ENCODE data around the gene DMKN. TPM values are rescaled to one million over a fixed set of nuclear protein-coding genes. Genes with fewer than 3 reads are reported as not detected.

Gene DMKN
- total and polyA plus RNA-seq, 4 donors: 1.4 to 9.4 (median 2.4) TPM

GRCh38 chr19:35556025-35556590 lies 42.7 kb upstream of the DMKN start:
- WGBS: 87% methylated on average over 9 of the region's 9 CpGs
- Histone ChIP-seq H3K4me3 (ENCODE audit: low read depth in 1 of 3, low read length in 3 of 3) (no peak overlapping the region), H3K4me1 (ENCODE audit: control insufficient read depth in 4 of 4, insufficient read depth in 4 of 4, low read length in 3 of 4) (peaks cover 0 to 7% (median 4%) of the 10 kb centered on the region in 4 donors), H3K9me3 (ENCODE audit: control insufficient read depth in 4 of 4, low read length in 3 of 4) (no peaks in the 10 kb centered on the region), H3K27ac (ENCODE audit: low read depth in 1 of 2, low read length in 2 of 2) (no peak overlapping the region), H3K36me3 (ENCODE audit: control insufficient read depth in 4 of 4, insufficient read depth in 3 of 4, low read depth in 1 of 4, low read length in 3 of 4) (no peaks in the 10 kb centered on the region), H3K9ac (ENCODE audit: low read depth in 1 of 2, low read length in 2 of 2) (no peak overlapping the region), H3K27me3 (ENCODE audit: control insufficient read depth in 4 of 4, insufficient read depth in 4 of 4, low read length in 3 of 4) (peaks cover 0 to 4% (median 3%) of the 10 kb centered on the region in 4 donors)
- TF ChIP-seq HNF4A (conservative IDR thresholded peaks at IDR 0.05) (no peak), FOXA1 (IDR thresholded peaks at IDR 0.05) (no peak), HNF4G (IDR thresholded peaks at IDR 0.05) (no peak), TAF1 (conservative IDR thresholded peaks at IDR 0.05) (no peak), CTCF (IDR thresholded peaks at IDR 0.05; ENCODE audit: low read depth, low read length, missing input control) (no peak), RAD21 (IDR thresholded peaks at IDR 0.05) (no peak), ZBTB33 (IDR thresholded peaks at IDR 0.05) (no peak), FOXA2 (IDR thresholded peaks at IDR 0.05) (no peak), JUND (IDR thresholded peaks at IDR 0.05) (no peak), YY1 (IDR thresholded peaks at IDR 0.05) (no peak), GABPA (IDR thresholded peaks at IDR 0.05 in 1 of 2, conservative IDR thresholded peaks at IDR 0.05 in 1 of 2) (no peak), RXRA (IDR thresholded peaks at IDR 0.05) (no peak), NR2F2 (IDR thresholded peaks at IDR 0.05) (no peak), SP1 (IDR thresholded peaks at IDR 0.05) (no peak), EGR1 (IDR thresholded peaks at IDR 0.05; ENCODE audit: low read depth in 2 of 2) (no peak)
- TF ChIP-seq, protein P1, sequence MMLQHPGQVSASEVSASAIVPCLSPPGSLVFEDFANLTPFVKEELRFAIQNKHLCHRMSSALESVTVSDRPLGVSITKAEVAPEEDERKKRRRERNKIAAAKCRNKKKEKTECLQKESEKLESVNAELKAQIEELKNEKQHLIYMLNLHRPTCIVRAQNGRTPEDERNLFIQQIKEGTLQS (IDR thresholded peaks at IDR 0.05): no peak
- TF ChIP-seq, protein P2, sequence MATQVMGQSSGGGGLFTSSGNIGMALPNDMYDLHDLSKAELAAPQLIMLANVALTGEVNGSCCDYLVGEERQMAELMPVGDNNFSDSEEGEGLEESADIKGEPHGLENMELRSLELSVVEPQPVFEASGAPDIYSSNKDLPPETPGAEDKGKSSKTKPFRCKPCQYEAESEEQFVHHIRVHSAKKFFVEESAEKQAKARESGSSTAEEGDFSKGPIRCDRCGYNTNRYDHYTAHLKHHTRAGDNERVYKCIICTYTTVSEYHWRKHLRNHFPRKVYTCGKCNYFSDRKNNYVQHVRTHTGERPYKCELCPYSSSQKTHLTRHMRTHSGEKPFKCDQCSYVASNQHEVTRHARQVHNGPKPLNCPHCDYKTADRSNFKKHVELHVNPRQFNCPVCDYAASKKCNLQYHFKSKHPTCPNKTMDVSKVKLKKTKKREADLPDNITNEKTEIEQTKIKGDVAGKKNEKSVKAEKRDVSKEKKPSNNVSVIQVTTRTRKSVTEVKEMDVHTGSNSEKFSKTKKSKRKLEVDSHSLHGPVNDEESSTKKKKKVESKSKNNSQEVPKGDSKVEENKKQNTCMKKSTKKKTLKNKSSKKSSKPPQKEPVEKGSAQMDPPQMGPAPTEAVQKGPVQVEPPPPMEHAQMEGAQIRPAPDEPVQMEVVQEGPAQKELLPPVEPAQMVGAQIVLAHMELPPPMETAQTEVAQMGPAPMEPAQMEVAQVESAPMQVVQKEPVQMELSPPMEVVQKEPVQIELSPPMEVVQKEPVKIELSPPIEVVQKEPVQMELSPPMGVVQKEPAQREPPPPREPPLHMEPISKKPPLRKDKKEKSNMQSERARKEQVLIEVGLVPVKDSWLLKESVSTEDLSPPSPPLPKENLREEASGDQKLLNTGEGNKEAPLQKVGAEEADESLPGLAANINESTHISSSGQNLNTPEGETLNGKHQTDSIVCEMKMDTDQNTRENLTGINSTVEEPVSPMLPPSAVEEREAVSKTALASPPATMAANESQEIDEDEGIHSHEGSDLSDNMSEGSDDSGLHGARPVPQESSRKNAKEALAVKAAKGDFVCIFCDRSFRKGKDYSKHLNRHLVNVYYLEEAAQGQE (IDR thresholded peaks at IDR 0.05): no peak
- TF ChIP-seq, protein P3, sequence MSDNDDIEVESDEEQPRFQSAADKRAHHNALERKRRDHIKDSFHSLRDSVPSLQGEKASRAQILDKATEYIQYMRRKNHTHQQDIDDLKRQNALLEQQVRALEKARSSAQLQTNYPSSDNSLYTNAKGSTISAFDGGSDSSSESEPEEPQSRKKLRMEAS (IDR thresholded peaks at IDR 0.05): no peak
- DNase-seq (ENCODE audit: low spot score): no peak
